Prostate gland (tissue), 2 donors: Measurements from ENCODE around the gene ZNF587B.

ENCODE experiments used
- POLR2A ChIP-seq: fragments of 450-650 bp; IDR thresholded peaks from one replicate; pipeline ENCODE4 v1.6.1; 2016; ENCODE audit warnings: antibody characterized with exemption, mild to moderate bottlenecking
- POLR2AphosphoS5 ChIP-seq: sonication (generic); formaldehyde crosslinking; IDR thresholded peaks from one replicate; pipeline ENCODE4 v1.6.1; 2017; ENCODE audit warnings: antibody characterized with exemption
- TF ChIP-seq, protein P1 (sequence below), 4 experiments: fragments of 200-600 bp in 2 of 4; fragments of 450-650 bp in 2 of 4; sonication (generic) in 2 of 4; IDR thresholded peaks; 1 replicate in 3 of 4; 2 replicates in 1 of 4; pipeline ENCODE4 v1.5.1; 2016 to 2019; ENCODE audit warnings: antibody characterized with exemption in 4 of 4, mild to moderate bottlenecking in 2 of 4, moderate library complexity in 2 of 4

DNA sequence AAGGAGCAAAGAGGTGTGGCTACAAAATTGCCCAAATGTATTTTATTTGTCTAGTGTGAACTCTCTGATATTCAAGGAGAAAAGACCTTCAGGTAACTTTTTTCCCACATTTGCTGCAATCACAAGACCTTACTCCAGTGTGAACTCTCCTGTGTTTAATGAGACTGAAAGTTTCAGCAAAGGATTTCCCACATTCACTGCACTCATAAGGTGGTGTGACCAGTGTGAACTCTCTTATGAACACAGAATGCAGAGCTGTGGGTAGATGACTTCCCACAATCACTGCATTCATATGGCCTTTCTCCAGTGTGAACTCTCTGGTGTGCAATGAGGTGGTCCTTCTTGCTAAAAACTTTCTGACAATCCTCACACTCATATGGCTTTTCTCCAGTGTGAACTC, 42.4 kb downstream of the ZNF587B start:
- no peak for TF ChIP-seq POLR2A
- TF ChIP-seq, protein P1, sequence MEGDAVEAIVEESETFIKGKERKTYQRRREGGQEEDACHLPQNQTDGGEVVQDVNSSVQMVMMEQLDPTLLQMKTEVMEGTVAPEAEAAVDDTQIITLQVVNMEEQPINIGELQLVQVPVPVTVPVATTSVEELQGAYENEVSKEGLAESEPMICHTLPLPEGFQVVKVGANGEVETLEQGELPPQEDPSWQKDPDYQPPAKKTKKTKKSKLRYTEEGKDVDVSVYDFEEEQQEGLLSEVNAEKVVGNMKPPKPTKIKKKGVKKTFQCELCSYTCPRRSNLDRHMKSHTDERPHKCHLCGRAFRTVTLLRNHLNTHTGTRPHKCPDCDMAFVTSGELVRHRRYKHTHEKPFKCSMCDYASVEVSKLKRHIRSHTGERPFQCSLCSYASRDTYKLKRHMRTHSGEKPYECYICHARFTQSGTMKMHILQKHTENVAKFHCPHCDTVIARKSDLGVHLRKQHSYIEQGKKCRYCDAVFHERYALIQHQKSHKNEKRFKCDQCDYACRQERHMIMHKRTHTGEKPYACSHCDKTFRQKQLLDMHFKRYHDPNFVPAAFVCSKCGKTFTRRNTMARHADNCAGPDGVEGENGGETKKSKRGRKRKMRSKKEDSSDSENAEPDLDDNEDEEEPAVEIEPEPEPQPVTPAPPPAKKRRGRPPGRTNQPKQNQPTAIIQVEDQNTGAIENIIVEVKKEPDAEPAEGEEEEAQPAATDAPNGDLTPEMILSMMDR (IDR thresholded peaks at IDR 0.05), result no peak
- no peak for TF ChIP-seq POLR2AphosphoS5
